Heart left ventricle (tissue), 16 donors: ENCODE data around the gene COX19. TPM values are rescaled to one million over a fixed set of nuclear protein-coding genes. Genes with fewer than 3 reads are reported as not detected.

Experiments
- ATAC-seq, 4 donors: fragments of 200-7000 bp; cut with Tn5 transposase; one replicate each; pipeline ENCODE4 v1.9.1; 2020 to 2022; ENCODE audit warnings: moderate library complexity in 4 of 4, mild to moderate bottlenecking in 3 of 4, moderate number of reproducible peaks in 1 of 4
- DNase-seq, 5 donors: peaks; one replicate each; pipeline ENCODE4 v3.0.0-alpha.2; 2020
- H3K27ac ChIP-seq, 12 donors: fragments of 200-600 bp; sonication (generic) in 4 of 12; one replicate each; pipeline versions ENCODE4 v1.5.0 to v1.8.0; 2016 to 2022; ENCODE audit warnings: mild to moderate bottlenecking in 2 of 12
- H3K27me3 ChIP-seq, 9 donors: fragments of 200-600 bp; sonication (generic) in 2 of 9; one replicate each; pipeline versions ENCODE4 v1.5.1 to v1.8.0; 2016 to 2022; ENCODE audit warnings: mild to moderate bottlenecking in 3 of 9
- H3K36me3 ChIP-seq, 9 donors: fragments of 200-600 bp; sonication (generic) in 2 of 9; one replicate each; pipeline versions ENCODE4 v1.5.0 to v1.8.0; 2018 to 2022; ENCODE audit warnings: mild to moderate bottlenecking in 2 of 9
- H3K4me1 ChIP-seq, 12 donors: fragments of 200-600 bp; sonication (generic) in 4 of 12; one replicate each; pipeline versions ENCODE4 v1.5.0 to v1.8.0; 2016 to 2022; ENCODE audit warnings: mild to moderate bottlenecking in 3 of 12
- H3K4me3 ChIP-seq, 12 donors: fragments of 200-600 bp; sonication (generic) in 4 of 12; one replicate each; pipeline versions ENCODE4 v1.5.0 to v1.8.0; 2017 to 2022; ENCODE audit warnings: mild to moderate bottlenecking in 9 of 12, moderate library complexity in 4 of 12
- H3K9me3 ChIP-seq, 12 donors: fragments of 200-600 bp; sonication (generic) in 4 of 12; one replicate each; pipeline versions ENCODE4 v1.5.0 to v1.8.0; 2016 to 2022; ENCODE audit warnings: mild to moderate bottlenecking in 1 of 12
- POLR2A ChIP-seq, 2 donors: fragments of 450-650 bp; IDR thresholded peaks; one replicate each; pipeline ENCODE4 v1.6.1; 2017; ENCODE audit warnings: antibody characterized with exemption in 2 of 2, mild to moderate bottlenecking in 2 of 2, moderate library complexity in 2 of 2
- WGBS, 4 donors: extraction: QIAGEN DNeasy Blood & Tissue Kit in 2 of 4; methylation state at CpG; one replicate each; pipeline versions ENCODE4 v1.1.5 to v1.1.7; 2013 to 2018; 5-methylcytosine and 5-hydroxymethylcytosine counted together
- intact Hi-C, 10 donors: fragments of 100-400 bp; cut with DNase I; formaldehyde crosslinking; loops; one replicate each; pipeline versions ENCODE4 v1.11.1 to v1.14.2; 2022
- polyA plus RNA-seq, 2 donors: library from polyadenylated mRNA; stranded (reverse); fragments of 200-250 nt; gene quantifications; one replicate each; pipeline ENCODE4 v1.2.3, GENCODE V29; 2013
- total RNA-seq, 9 donors: library from RNA; depleted of rRNA in 2 of 9; stranded (reverse); fragments of >200 nt in 2 of 9; fragmentation: NEBNext Ultra II Directional in 3 of 9; extraction: Animal tissue kit (Norgen Biotek cat#: 25700) in 3 of 9; gene quantifications; one replicate each; pipeline versions ENCODE4 v1.1.0 to v1.2.4, GENCODE V29; 2016 to 2023
- TF ChIP-seq, protein P1 (sequence below), 12 donors: fragments of 200-600 bp; sonication (generic) in 4 of 12; IDR thresholded peaks; one replicate each; pipeline versions ENCODE4 v1.5.0 to v1.8.0; 2018 to 2022; ENCODE audit warnings: antibody characterized with exemption in 12 of 12, mild to moderate bottlenecking in 5 of 12
- donor health status: ischemic (EF 13 %, LVEDD 7.1; RV severe dilation, severe dysfunction).
- donor health status: healthy with polysubstance abuse.
- donor health status: DM: no; HTN: yes; CAD: no.
- donor health status: DM: no; HTN: no; CAD: no.
- donor health status: ischemic (EF 25% LVEDD 6.9; RV normal size, moderate dysfunction).
- donor health status: ischemic (EF 25% LVEDD 5.7; RV mildly dilated, moderate dysfunction).
- donor health status: healthy.
- donor health status: DM: yes; HTN: yes; CAD: no.
- donor health status: ischemic (EF 35%, LVEDD 5.7; RV mildly dilated, moderate dysfunction).
- donor health status: nonischemic (EF 11% LVEDD 7.7; RV severe dilation, severe dysfunction).
- donor health status: DM: yes; HTN: yes; CAD: no.
- donor health status: PGD.
- donor health status: ischemic (EF 29% LVEDD 5.4; RV normal size, mild dysfunction).
- donor health status: nonischemic (EF 23%, LVEDD 6.1; RV moderate dilation, normal function).

Gene COX19
- total and polyA plus RNA-seq, 11 donors, result 3.1 to 7.8 (median 6.5) TPM

DNA sequence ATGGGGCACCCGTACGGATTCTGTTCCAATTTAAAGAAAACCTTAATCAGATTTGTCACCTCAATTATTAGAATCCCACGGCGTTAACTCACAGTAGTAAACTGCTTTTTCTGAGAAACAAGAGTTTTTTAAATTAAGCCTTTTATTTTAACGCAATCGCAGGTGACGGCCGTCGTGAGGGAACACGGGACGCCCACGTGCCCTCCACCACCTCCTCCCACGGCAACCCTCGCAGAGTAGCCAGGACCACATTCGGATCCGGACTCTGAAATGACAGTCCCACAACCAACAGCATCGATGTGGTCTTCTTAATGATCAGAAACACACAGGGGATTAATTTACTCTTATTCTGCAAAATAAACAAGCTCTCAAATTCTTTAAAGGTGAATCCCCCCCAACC, 47.0 kb upstream of the COX19 start:
- no peak for TF ChIP-seq POLR2A (IDR thresholded peaks at IDR 0.05)
- ATAC-seq, result no peak
- Histone ChIP-seq H3K4me1 (peaks cover 0 to 20% (median 5%) of the 10 kb centered on the region in 12 donors), H3K27ac (no peak overlapping the region), H3K36me3 (peaks cover 0 to 35% (median 20%) of the 10 kb centered on the region in 9 donors), H3K27me3 (no peaks in the 10 kb centered on the region), H3K4me3 (no peak overlapping the region), H3K9me3 (peaks cover 0 to 6% (median 0%) of the 10 kb centered on the region in 12 donors)
- DNase-seq, result no peak
- 95 to 97% (median 97%) methylated on average over 17 of the region's 17 CpGs for WGBS, 4 donors
- intact Hi-C loops, result no loop called here

DNA sequence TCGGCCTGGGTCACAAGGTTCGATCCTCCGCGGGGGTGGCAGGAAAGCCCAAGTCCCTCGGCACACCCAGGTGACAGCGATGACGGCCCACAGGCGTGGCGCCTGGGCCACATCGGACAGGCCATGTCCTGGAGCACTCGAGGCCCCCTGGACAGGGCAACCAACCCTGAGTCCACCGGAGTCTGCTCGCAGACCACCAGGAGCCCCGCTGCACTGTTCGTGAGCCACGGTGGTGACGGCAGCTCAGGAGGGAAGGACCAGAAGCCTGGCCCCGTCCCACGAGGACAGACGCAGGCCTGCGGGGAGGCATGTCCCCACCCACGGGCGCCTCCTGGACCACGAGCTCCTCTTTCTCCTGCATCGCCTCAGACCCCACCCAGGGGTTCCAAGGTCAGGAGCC, 46.6 kb upstream of the COX19 start:
- no peaks in the 10 kb centered on the region for H3K27me3 ChIP-seq
- intact Hi-C loops, result loop anchor here in 2 of 10 donors (2.0 kb wide), 2 partner anchors 39 to 43 kb away; no protein-coding TSS in a partner anchor
- no peak for ATAC-seq
- H3K4me1 ChIP-seq, result peaks cover 0 to 16% (median 1%) of the 10 kb centered on the region in 12 donors
- TF ChIP-seq, protein P1, sequence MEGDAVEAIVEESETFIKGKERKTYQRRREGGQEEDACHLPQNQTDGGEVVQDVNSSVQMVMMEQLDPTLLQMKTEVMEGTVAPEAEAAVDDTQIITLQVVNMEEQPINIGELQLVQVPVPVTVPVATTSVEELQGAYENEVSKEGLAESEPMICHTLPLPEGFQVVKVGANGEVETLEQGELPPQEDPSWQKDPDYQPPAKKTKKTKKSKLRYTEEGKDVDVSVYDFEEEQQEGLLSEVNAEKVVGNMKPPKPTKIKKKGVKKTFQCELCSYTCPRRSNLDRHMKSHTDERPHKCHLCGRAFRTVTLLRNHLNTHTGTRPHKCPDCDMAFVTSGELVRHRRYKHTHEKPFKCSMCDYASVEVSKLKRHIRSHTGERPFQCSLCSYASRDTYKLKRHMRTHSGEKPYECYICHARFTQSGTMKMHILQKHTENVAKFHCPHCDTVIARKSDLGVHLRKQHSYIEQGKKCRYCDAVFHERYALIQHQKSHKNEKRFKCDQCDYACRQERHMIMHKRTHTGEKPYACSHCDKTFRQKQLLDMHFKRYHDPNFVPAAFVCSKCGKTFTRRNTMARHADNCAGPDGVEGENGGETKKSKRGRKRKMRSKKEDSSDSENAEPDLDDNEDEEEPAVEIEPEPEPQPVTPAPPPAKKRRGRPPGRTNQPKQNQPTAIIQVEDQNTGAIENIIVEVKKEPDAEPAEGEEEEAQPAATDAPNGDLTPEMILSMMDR (IDR thresholded peaks at IDR 0.05), result no peak
- TF ChIP-seq POLR2A (IDR thresholded peaks at IDR 0.05), result no peak
- 94 to 98% (median 95%) methylated on average over 11 to 25 of the region's 25 CpGs for WGBS, 4 donors
- no peak overlapping the region for H3K4me3 ChIP-seq
- no peak for DNase-seq
- H3K9me3 ChIP-seq, result peaks cover 0 to 6% (median 0%) of the 10 kb centered on the region in 12 donors
- peaks cover 0 to 35% (median 20%) of the 10 kb centered on the region in 9 donors for H3K36me3 ChIP-seq
- H3K27ac ChIP-seq, result no peak overlapping the region

DNA sequence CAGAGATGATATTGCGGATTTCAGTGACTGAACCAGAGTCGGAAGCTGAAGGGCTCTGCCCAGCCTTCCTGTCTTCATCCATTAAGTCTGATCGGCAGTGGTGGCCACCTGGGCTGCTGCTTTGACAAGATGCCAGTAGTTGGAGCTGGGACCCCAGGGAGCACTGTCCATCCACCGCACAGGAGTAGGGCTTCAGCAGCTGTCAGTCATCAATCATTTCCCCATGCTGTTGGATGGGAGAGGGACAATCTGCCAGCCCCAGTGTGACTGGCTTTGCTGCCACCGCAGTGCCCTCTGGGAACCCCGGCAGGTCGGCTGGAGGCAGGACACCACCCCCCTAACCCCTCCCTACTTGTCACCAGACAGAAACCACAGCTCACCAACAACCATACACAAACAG, 46.0 kb upstream of the COX19 start:
- Histone ChIP-seq H3K36me3 (peaks cover 0 to 30% (median 17%) of the 10 kb centered on the region in 9 donors), H3K4me1 (peaks cover 0 to 10% (median 0%) of the 10 kb centered on the region in 12 donors), H3K27me3 (no peaks in the 10 kb centered on the region), H3K27ac (no peak overlapping the region), H3K4me3 (no peak overlapping the region), H3K9me3 (peaks cover 0 to 6% (median 0%) of the 10 kb centered on the region in 12 donors)
- ATAC-seq (peak in 1 of 4 donors; percentile 18), DNase-seq (no peak)
- TF ChIP-seq POLR2A (IDR thresholded peaks at IDR 0.05), result no peak
- TF ChIP-seq, protein P1 (IDR thresholded peaks at IDR 0.05), result no peak
- intact Hi-C loops, result loop anchor here in 2 of 10 donors (2.0 kb wide), 2 partner anchors 39 to 43 kb away; no protein-coding TSS in a partner anchor
- 74 to 97% (median 94%) methylated on average over 6 to 7 of the region's 7 CpGs for WGBS, 4 donors

DNA sequence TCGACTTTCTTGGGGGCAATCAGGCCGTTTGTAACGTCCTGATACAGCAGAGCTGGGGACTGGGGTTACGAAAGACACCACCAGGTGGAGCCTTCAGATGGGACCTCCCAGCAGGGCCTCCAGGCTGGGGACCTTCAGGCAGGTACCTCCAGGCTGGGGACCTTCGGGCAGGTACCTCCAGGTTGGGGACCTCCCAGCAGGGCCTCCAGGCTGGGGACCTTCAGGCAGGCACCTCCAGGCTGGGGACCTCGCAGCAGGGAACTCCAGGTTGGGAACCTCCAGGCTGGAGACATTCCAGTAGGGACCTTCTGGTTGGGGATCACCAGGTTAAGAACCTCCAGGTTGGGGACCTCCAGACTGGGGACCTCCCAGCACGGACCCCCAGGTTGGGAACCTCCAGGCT, 45.5 kb upstream of the COX19 start:
- WGBS, 4 donors, result 82 to 91% (median 89%) methylated on average over 3 to 7 of the region's 7 CpGs
- intact Hi-C loops, result loop anchor here in 2 of 10 donors (2.0 kb wide), 2 partner anchors 40 to 44 kb away; no protein-coding TSS in a partner anchor
- no peak for ATAC-seq
- H3K36me3 ChIP-seq, result peaks cover 0 to 25% (median 11%) of the 10 kb centered on the region in 9 donors
- H3K27ac ChIP-seq, result no peak overlapping the region
- no peak overlapping the region for H3K4me3 ChIP-seq
- no peaks in the 10 kb centered on the region for H3K27me3 ChIP-seq
- H3K9me3 ChIP-seq, result peaks cover 0 to 6% (median 0%) of the 10 kb centered on the region in 12 donors
- H3K4me1 ChIP-seq, result peaks cover 0 to 10% (median 0%) of the 10 kb centered on the region in 12 donors
- no peak for DNase-seq
- TF ChIP-seq POLR2A (IDR thresholded peaks at IDR 0.05), result no peak
- TF ChIP-seq, protein P1 (IDR thresholded peaks at IDR 0.05), result peak in 5 of 12 donors; percentile 10 to 32 (median 19)
